ENCODE results near the gene GSG1L. TPM values are rescaled to one million over a fixed set of nuclear protein-coding genes. Genes with fewer than 3 reads are reported as not detected.

The GSG1L gene
- total and polyA plus RNA-seq, 2 of the 13 experiments (the other 11 are each of a cell fraction or from before 2014, with no cell fraction given) = not detected

GRCh38 chr16:28014851-28015250, 48.7 kb downstream of the GSG1L start (continued):
- TF ChIP-seq GLMP (CRISPR knock-in tag; IDR thresholded peaks at IDR 0.05; ENCODE audit: borderline replicate concordance) (no peak), ZBTB4 (CRISPR knock-in tag; IDR thresholded peaks at IDR 0.05; ENCODE audit: borderline replicate concordance) (no peak), ZNF747 (CRISPR knock-in tag; IDR thresholded peaks at IDR 0.05; ENCODE audit: borderline replicate concordance) (no peak), ZNF646 (CRISPR knock-in tag; IDR thresholded peaks at IDR 0.05) (no peak), CCAR2 (optimal IDR thresholded peaks at IDR 0.05; ENCODE audit: low read depth, low read length) (no peak), CBX1 (IDR thresholded peaks at IDR 0.05; ENCODE audit: low read depth) (no peak), ZNF276 (CRISPR knock-in tag; IDR thresholded peaks at IDR 0.05; ENCODE audit: low read depth) (no peak)

Data from HepG2 (cell line).